Lower lobe of right lung (tissue), 2 donors: ENCODE data around the gene SLC16A6. TPM values are rescaled to one million over a fixed set of nuclear protein-coding genes. Genes with fewer than 3 reads are reported as not detected.

ENCODE experiments used
- ATAC-seq, 2 donors: fragments of 200-7000 bp; cut with Tn5 transposase; one replicate each; pipeline ENCODE4 v1.9.1; 2020 to 2022; ENCODE audit warnings: mild to moderate bottlenecking in 2 of 2, moderate library complexity in 2 of 2
- DNase-seq: peaks from one replicate; pipeline ENCODE4 v3.0.0-alpha.2; 2020
- H3K27ac ChIP-seq: fragments of 200-600 bp; one replicate; pipeline ENCODE4 v1.8.0; 2022
- H3K27me3 ChIP-seq: fragments of 200-600 bp; one replicate; pipeline ENCODE4 v1.8.0; 2022; ENCODE audit warnings: low read depth
- H3K36me3 ChIP-seq: fragments of 200-600 bp; one replicate; pipeline ENCODE4 v1.8.0; 2022; ENCODE audit warnings: mild to moderate bottlenecking
- H3K4me1 ChIP-seq: fragments of 200-600 bp; one replicate; pipeline ENCODE4 v1.8.0; 2022
- H3K4me3 ChIP-seq: fragments of 200-600 bp; one replicate; pipeline ENCODE4 v1.8.0; 2022; ENCODE audit warnings: mild to moderate bottlenecking
- H3K9me3 ChIP-seq: fragments of 200-600 bp; one replicate; pipeline ENCODE4 v1.8.0; 2022
- intact Hi-C: fragments of 100-400 bp; cut with DNase I; formaldehyde crosslinking; loops from one replicate; pipeline ENCODE4 v1.11.0; 2022
- total RNA-seq: library from RNA; stranded (reverse); fragmentation: NEBNext Ultra II Directional; extraction: Animal tissue kit (Norgen Biotek cat#: 25700); gene quantifications from one replicate; pipeline ENCODE4 v1.2.1, GENCODE V29; 2021
- TF ChIP-seq, protein P1 (sequence below): fragments of 200-600 bp; IDR thresholded peaks from one replicate; pipeline ENCODE4 v1.8.0; 2022; ENCODE audit warnings: antibody characterized with exemption, mild to moderate bottlenecking
- donor health status: DM: no; HTN: yes; CAD: no; lungs with severe emphysema.

Gene SLC16A6
- total RNA-seq, 1 donor from 2014 or later: 7.5 TPM

DNA sequence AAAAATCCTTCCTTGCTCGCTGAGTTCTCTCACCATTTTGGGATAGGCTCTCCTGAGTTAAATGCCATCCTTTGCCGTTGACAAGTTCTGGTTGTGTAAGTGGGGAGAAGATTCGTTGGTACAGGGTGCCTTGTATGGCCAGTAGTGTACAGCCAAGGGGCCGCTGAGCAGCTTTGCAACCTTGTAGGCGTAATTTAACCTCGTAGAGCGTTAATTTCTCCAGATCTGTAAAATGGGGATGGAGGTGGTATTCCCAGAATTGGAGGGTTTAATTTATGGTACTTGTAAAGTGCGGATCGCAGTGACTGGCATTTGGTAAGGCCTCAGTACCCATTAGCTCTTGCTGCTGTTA lies 1.7 kb upstream of the SLC16A6 start:
- intact Hi-C loops: no loop called here
- H3K27ac ChIP-seq: peak overlapping the region; percentile 92
- ATAC-seq (no peak), DNase-seq (no peak)
- H3K36me3 ChIP-seq: no peaks in the 10 kb centered on the region
- peaks cover 27% of the 10 kb centered on the region for H3K4me1 ChIP-seq
- TF ChIP-seq, protein P1, sequence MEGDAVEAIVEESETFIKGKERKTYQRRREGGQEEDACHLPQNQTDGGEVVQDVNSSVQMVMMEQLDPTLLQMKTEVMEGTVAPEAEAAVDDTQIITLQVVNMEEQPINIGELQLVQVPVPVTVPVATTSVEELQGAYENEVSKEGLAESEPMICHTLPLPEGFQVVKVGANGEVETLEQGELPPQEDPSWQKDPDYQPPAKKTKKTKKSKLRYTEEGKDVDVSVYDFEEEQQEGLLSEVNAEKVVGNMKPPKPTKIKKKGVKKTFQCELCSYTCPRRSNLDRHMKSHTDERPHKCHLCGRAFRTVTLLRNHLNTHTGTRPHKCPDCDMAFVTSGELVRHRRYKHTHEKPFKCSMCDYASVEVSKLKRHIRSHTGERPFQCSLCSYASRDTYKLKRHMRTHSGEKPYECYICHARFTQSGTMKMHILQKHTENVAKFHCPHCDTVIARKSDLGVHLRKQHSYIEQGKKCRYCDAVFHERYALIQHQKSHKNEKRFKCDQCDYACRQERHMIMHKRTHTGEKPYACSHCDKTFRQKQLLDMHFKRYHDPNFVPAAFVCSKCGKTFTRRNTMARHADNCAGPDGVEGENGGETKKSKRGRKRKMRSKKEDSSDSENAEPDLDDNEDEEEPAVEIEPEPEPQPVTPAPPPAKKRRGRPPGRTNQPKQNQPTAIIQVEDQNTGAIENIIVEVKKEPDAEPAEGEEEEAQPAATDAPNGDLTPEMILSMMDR: no peak
- H3K27me3 ChIP-seq: peaks cover 48% of the 10 kb centered on the region
- H3K9me3 ChIP-seq: no peaks in the 10 kb centered on the region
- peak overlapping the region; percentile 63 for H3K4me3 ChIP-seq

DNA sequence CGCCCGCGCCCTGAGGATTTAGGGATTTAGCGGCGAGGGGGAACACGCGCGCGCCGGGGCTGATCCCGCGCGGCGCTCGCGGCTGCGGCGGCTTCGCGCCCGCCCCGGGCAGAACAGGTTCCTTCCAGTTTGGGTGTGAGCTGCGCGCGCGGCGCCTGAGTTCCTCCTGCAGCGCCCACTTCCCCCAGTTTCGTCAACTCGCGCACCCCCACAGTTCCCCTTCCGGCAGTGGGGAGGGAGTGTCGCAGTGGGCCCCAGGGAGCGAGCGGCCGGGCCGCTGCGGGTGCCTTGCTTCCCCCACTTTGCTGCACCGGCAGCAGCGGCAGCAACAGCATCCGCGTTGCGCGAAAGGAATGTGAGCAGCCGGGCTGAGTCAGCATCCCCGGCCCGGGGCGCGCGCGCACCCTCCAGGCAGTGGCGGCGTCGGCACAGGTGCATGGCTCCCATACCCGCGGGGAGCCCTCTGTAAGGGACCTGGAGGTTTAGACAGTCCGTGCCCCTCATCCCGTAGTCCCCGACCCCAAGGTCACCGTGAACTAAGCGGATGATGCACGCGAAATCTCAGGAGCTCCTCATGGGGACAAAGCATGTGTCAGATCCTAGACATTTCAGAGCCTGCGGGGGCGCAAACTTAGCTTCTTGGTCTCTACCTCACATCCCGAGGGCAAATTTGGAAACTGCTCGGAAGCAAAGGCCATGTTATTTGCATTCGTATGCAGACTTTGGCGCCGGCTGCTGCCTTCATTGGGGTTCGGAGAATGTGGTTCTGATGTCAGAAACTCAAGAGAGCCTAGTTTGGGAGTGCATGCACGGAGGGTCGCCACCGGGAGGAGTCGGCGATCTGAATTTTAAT lies 1.1 kb upstream of the SLC16A6 start:
- H3K4me1 ChIP-seq: peaks cover 23% of the 10 kb centered on the region
- intact Hi-C loops: no loop called here
- DNase-seq (peak; percentile 95), ATAC-seq (peak; percentile 86 to 93)
- TF ChIP-seq, protein P1: no peak
- peak overlapping the region; percentile 63 for H3K4me3 ChIP-seq
- H3K27me3 ChIP-seq: peaks cover 48% of the 10 kb centered on the region
- peak overlapping the region; percentile 92 for H3K27ac ChIP-seq
- no peaks in the 10 kb centered on the region for H3K9me3 ChIP-seq
- no peaks in the 10 kb centered on the region for H3K36me3 ChIP-seq

DNA sequence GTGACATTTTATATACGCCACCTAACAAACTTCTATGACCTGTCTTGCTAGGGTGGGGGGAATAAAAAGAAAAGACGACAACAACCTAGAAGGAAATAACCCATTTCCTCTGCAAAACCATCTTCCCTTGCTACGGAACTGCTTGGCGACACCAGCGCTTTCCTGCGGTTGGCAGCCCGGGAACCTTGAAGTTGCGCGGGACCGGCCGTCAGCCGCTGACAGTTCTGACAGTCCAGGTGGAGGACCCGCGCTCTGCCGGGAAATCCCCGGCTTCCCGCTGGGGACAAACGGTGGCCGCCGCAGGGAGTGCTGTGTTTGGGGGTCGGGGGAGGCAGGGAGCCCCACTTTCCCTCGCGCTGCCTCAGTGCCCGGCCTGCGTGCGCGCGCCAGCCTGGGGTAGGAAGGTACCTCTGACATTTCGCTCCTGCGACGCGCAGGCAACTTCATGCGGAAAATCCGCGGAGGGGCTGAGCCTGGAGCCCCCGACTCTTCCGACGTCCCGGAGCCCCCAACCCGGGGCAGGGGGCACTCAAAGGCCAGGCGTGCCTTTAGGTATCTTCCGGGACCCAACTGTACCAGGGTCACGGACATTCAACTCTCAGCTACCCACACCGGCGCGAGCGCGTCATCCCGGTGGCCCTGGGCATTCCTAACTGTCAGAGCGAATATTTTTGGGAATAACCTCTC lies 516 bp downstream of the SLC16A6 start:
- Histone ChIP-seq H3K36me3 (no peaks in the 10 kb centered on the region), H3K27ac (peak overlapping the region; percentile 92), H3K27me3 (peaks cover 48% of the 10 kb centered on the region), H3K4me3 (peak overlapping the region; percentile 63), H3K9me3 (no peaks in the 10 kb centered on the region), H3K4me1 (peaks cover 23% of the 10 kb centered on the region)
- intact Hi-C loops: no loop called here
- ATAC-seq (no peak), DNase-seq (peak; percentile 71)
- TF ChIP-seq, protein P1: no peak

GRCh38 chr17:68289936-68290267 lies 1.0 kb downstream of the SLC16A6 start:
- H3K27me3 ChIP-seq: peaks cover 45% of the 10 kb centered on the region
- intact Hi-C loops: no loop called here
- DNase-seq (no peak), ATAC-seq (no peak)
- no peaks in the 10 kb centered on the region for H3K9me3 ChIP-seq
- peaks cover 23% of the 10 kb centered on the region for H3K4me1 ChIP-seq
- H3K4me3 ChIP-seq: peak overlapping the region; percentile 63
- TF ChIP-seq, protein P1: no peak
- H3K27ac ChIP-seq: peak overlapping the region; percentile 92
- no peaks in the 10 kb centered on the region for H3K36me3 ChIP-seq

DNA sequence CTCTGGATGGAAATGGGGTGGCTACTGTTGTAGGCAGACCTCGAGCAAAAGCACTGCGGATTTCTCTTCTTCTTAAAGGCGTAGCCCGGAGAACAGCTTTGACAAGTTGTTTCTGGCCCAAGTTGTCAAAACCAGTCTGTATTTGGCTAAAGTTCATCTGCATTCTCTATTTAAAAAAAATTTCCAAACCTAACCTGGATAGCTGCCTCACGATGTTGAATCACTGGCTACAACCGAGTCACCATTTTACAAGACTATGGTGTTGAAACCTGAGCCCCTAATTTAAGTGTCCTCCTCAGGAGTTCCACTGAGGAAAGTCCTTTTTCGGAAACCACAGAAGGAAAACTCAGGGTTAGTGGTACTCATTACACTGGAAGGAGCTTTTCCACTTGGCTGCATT lies 1.5 kb downstream of the SLC16A6 start:
- Histone ChIP-seq H3K27ac (peak overlapping the region; percentile 92), H3K36me3 (no peaks in the 10 kb centered on the region), H3K9me3 (no peaks in the 10 kb centered on the region), H3K27me3 (peaks cover 41% of the 10 kb centered on the region), H3K4me1 (peaks cover 23% of the 10 kb centered on the region), H3K4me3 (peak overlapping the region; percentile 63)
- ATAC-seq: no peak
- no peak for DNase-seq
- TF ChIP-seq, protein P1: no peak
- intact Hi-C loops: no loop called here
